RWPE1 (cell line): ENCODE results near the gene GHSR.

Experiments used
- CTCF ChIA-PET: fragments of 350-600 bp; sonication (Branson Sonifier 250); formaldehyde crosslinking; extraction: SDS; loops from one replicate; lab custom pipeline; 2021; lab: Yijun Ruan, JAX
- POLR2A ChIA-PET: fragments of 400-600 bp; formaldehyde crosslinking; extraction: SDS; loops from one replicate; lab custom pipeline; 2020; ENCODE audit warnings: antibody characterized with exemption; ENCODE audit not compliant: low non-redundant PET; lab: Yijun Ruan, JAX
- DNase-seq: peaks from one replicate; pipeline ENCODE4 v3.0.0; 2012; ENCODE audit warnings: low spot score
- H3K27ac ChIP-seq: fragments of 450-650 bp; 2 replicates; pipeline ENCODE4 v1.5.1; 2017
- TF ChIP-seq, protein P1 (sequence below): fragments of 450-650 bp; conservative IDR thresholded peaks from 2 replicates; pipeline ENCODE4 v1.5.1; 2017; ENCODE audit warnings: low read depth, mild to moderate bottlenecking

Gene GHSR

DNA sequence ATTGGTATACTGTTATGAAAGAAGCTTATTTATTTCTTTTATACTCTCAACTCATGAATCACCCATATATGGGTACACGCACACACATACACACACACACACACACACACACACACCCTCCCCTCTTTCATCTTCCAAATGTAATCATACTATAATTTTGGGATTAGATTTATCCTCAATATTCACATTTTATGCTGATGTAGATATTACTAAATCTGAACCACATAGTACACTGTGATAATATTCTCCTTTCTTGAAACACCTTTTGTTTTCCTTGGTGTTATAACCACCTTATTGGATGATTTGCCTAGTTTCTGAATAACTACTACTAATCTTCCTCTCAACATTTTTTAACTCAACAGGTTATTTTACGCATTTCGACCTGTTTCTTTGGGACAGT, 8.1 kb upstream of the GHSR start:
- POLR2A ChIA-PET, result no interaction called here
- CTCF ChIA-PET, result interaction anchor here (0.6 kb wide), 1 partner anchor 1450 kb away, joined by 3 read pairs; no protein-coding TSS in a partner anchor
- TF ChIP-seq, protein P1, sequence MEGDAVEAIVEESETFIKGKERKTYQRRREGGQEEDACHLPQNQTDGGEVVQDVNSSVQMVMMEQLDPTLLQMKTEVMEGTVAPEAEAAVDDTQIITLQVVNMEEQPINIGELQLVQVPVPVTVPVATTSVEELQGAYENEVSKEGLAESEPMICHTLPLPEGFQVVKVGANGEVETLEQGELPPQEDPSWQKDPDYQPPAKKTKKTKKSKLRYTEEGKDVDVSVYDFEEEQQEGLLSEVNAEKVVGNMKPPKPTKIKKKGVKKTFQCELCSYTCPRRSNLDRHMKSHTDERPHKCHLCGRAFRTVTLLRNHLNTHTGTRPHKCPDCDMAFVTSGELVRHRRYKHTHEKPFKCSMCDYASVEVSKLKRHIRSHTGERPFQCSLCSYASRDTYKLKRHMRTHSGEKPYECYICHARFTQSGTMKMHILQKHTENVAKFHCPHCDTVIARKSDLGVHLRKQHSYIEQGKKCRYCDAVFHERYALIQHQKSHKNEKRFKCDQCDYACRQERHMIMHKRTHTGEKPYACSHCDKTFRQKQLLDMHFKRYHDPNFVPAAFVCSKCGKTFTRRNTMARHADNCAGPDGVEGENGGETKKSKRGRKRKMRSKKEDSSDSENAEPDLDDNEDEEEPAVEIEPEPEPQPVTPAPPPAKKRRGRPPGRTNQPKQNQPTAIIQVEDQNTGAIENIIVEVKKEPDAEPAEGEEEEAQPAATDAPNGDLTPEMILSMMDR, result no peak
- no peak overlapping the region for H3K27ac ChIP-seq
- no peak for DNase-seq

DNA sequence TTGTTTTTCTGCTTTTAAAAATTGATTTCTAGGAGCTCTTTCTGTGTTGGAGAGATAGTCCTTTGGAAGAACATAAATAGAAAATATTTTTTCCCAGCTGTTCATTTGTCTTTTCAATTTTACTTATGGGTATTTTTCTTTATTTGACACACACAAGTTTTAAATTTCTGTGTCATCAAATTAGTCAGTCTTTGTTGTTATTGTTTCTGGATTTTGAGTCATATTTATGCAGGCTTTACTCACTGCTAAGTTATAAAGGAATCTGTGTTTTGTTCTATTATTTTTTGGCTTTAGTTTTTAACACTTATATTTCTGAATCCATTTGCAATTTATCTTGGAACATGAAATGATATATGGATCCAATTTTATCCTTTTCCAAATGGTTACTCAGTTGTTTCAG, 5.9 kb upstream of the GHSR start:
- H3K27ac ChIP-seq, result no peak overlapping the region
- no peak for DNase-seq
- POLR2A ChIA-PET, result no interaction called here
- CTCF ChIA-PET, result no interaction called here
- TF ChIP-seq, protein P1, result no peak

DNA sequence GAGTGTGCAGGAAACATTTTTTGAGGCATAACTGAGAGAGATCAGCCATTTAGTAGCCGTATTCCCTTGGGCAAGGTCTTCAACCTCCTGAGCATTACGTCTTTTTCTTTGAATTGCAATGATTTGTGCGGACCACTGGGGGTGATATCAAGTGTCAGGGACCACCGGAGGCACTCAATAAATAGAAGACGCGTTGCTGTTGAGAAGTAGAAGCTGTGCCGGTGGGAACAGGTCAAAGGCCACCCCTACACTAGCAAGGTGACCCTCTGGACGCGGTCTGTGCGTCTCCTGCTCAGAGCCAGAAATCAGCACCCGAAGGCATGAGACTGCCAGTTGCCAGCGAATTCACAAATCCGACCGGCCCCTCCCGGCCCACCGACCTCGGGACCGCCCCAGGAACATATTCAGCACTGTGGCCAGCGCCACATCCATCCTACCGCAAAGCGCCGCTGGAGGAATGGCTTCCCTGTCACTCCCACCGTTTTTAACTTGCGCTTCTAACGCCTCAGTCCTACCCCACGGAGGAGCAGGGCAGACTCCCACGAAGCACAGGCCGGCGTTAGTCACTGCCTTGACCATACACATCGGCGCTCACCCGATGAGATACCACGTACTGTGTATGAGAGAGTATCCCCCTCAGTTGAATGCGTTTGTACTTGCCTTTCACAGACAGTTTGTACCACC, 1.4 kb upstream of the GHSR start:
- TF ChIP-seq, protein P1, result no peak
- CTCF ChIA-PET, result no interaction called here
- DNase-seq, result peak; percentile 41
- POLR2A ChIA-PET, result no interaction called here
- no peak overlapping the region for H3K27ac ChIP-seq

DNA sequence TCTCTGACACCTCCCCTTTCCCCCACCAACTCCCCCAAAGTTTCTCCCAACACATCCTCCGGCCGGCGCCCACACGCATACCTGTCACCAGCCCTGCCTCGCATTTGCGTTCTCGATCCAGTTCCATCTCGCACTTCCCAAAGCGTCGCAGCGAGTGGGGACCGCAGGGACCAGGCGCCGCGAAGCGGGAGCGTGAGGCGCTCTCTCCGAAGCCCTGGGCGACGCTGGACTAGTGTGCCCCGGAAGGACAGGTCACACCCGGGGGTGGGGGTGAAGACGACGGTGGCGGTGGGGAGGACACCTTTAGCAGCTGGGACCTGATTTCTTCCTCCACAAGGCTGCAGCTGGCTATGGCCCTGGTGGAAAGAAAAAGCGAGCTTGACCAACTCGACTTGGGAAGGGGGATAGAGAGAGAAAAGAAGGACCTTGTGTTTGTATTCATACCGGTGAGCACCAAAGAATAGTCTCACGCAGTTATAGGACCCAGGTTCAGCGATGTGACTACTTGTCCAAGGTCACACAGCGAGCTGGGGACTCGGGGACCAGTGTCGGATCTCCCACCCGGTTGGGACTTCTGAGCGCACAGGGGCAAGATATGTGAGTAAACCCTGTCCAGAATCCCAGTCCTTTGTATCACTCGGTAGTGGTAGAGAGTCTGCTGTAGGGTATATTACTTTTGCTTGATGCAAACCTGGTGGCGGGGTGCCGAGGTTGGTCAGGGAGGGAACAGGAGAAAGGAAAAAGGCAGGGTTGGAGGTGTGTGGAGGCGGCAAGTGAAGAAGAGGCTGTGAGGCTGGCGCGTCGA, 607 bp upstream of the GHSR start:
- no peak overlapping the region for H3K27ac ChIP-seq
- no peak for DNase-seq
- TF ChIP-seq, protein P1, result no peak
- POLR2A ChIA-PET, result no interaction called here
- CTCF ChIA-PET, result interaction anchor here (0.8 kb wide), 1 partner anchor 165 kb away, joined by 4 read pairs; no protein-coding TSS in a partner anchor

DNA sequence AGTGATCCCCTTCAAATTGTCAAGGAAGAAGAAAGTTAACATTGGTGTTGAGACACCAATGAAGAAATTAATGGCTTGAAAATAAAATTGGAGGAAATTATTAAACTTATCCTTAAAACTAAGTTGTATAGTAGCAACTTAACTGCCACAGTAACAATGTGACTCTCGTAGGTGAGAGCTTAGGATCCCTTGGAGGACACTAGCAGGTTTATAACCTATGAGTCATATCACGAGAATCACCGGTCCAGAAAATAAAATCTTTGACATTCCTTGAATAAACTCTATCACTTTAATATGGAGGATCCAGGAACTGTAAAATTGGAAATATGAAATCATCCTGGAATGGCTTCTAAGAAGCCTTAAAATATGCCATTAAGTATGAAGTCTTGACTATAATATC, 2.1 kb downstream of the GHSR start:
- ChIA-PET POLR2A (no interaction called here), CTCF (interaction anchor here (1.3 kb wide), 1 partner anchor 15 kb away, joined by 4 read pairs; no protein-coding TSS in a partner anchor)
- H3K27ac ChIP-seq, result no peak overlapping the region
- TF ChIP-seq, protein P1, result no peak
- no peak for DNase-seq

DNA sequence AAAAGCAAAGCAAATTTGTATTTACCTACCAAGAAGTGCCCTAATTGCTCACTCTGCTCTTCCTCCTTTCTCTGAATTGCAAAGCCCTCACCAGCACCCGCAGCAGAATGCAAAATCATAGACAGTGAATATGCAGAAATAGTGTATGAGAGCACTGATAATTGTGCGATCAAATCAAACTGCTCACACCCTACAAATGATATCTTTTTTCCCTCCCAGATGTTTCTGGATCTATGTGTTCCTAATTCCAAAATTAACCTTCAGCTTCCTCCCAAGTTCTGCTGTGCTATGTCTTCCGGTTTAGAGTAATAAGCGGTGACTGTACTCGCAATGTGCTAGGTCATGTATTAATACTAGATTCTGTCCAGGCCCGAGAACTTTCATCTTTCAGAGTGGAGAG, 3.4 kb downstream of the GHSR start:
- ChIA-PET POLR2A (no interaction called here), CTCF (interaction anchor here (1.0 to 1.3 kb wide), 2 partner anchors 16 to 32 kb away, joined by 4 to 5 read pairs; no protein-coding TSS in a partner anchor)
- no peak overlapping the region for H3K27ac ChIP-seq
- TF ChIP-seq, protein P1, result no peak
- no peak for DNase-seq
